Keratinocyte (primary cell): ENCODE measurements around the gene FAM156B. TPM values are rescaled to one million over a fixed set of nuclear protein-coding genes. Genes with fewer than 3 reads are reported as not detected.
A peak's percentile ranks its signal among the peaks of the same experiment; 100 is the strongest.

ENCODE experiments used
- DNase-seq: peaks from one replicate; pipeline ENCODE4 v3.0.0-alpha.2; 2011; ENCODE audit warnings: low read depth, missing footprints, low spot score
- FAIRE-seq: peaks from 2 replicates; lab custom pipeline; 2011; peaks lifted over from hg19 to GRCh38; lab: Jason Lieb, UNC
- H2AFZ ChIP-seq: 2 replicates; pipeline ENCODE4 v1.6.0; 2012; ENCODE audit warnings: low read length, control low read depth, inconsistent platforms; ENCODE audit not compliant: control insufficient read depth
- H3K27ac ChIP-seq: 2 replicates; pipeline ENCODE4 v1.5.1; 2011; ENCODE audit warnings: low read length; ENCODE audit not compliant: control insufficient read depth, insufficient read depth
- H3K27me3 ChIP-seq: 3 replicates; pipeline ENCODE4 v1.6.0; 2011; ENCODE audit warnings: low read length; ENCODE audit not compliant: control insufficient read depth, insufficient read depth; ENCODE audit errors: extremely low read depth
- H3K36me3 ChIP-seq, 2 experiments: 2 replicates in 1 of 2; 3 replicates in 1 of 2; pipeline ENCODE4 v1.5.1; 2011; ENCODE audit warnings: low read length in 2 of 2, mild to moderate bottlenecking in 1 of 2; ENCODE audit not compliant: control insufficient read depth in 2 of 2, insufficient read depth in 2 of 2; ENCODE audit errors: extremely low read depth in 1 of 2
- H3K4me1 ChIP-seq: 3 replicates; pipeline ENCODE4 v1.5.1; 2011; ENCODE audit warnings: low read length; ENCODE audit not compliant: control insufficient read depth, insufficient read depth; ENCODE audit errors: extremely low read depth
- H3K4me2 ChIP-seq: 3 replicates; pipeline ENCODE4 v1.6.0; 2011; ENCODE audit warnings: low read depth, low read length; ENCODE audit not compliant: control insufficient read depth, insufficient read depth; ENCODE audit errors: extremely low read depth
- H3K4me3 ChIP-seq, 3 experiments: fragments of 200-600 bp in 1 of 3; sonication (generic) in 1 of 3; 2 replicates in 2 of 3; 3 replicates in 1 of 3; pipeline ENCODE4 v1.5.1; 2011 to 2016; ENCODE audit warnings: low read length in 3 of 3, mild to moderate bottlenecking in 3 of 3, control low read depth in 2 of 3, inconsistent platforms in 1 of 3, low read depth in 1 of 3, mixed read lengths in 1 of 3, mixed run types in 1 of 3, moderate library complexity in 1 of 3; ENCODE audit not compliant: control insufficient read depth in 2 of 3, insufficient read depth in 2 of 3; ENCODE audit errors: extremely low read depth in 1 of 3
- H3K79me2 ChIP-seq: 2 replicates; pipeline ENCODE4 v1.6.0; 2012; ENCODE audit warnings: low read length; ENCODE audit not compliant: control insufficient read depth, insufficient read depth
- H3K9ac ChIP-seq: 3 replicates; pipeline ENCODE4 v1.6.0; 2011; ENCODE audit warnings: low read length; ENCODE audit not compliant: control insufficient read depth, insufficient read depth; ENCODE audit errors: extremely low read depth
- H3K9me1 ChIP-seq: 3 replicates; pipeline ENCODE4 v1.6.0; 2011; ENCODE audit warnings: low read length; ENCODE audit not compliant: control insufficient read depth, insufficient read depth; ENCODE audit errors: extremely low read depth
- H3K9me3 ChIP-seq: 2 replicates; pipeline ENCODE4 v1.5.1; 2012; ENCODE audit warnings: low read depth, low read length; ENCODE audit not compliant: control insufficient read depth
- H4K20me1 ChIP-seq: 3 replicates; pipeline ENCODE4 v1.6.0; 2011; ENCODE audit warnings: low read length; ENCODE audit not compliant: control insufficient read depth, insufficient read depth; ENCODE audit errors: extremely low read depth
- CTCF ChIP-seq, 3 experiments: IDR thresholded peaks in 1 of 3; conservative IDR thresholded peaks in 1 of 3; optimal IDR thresholded peaks in 1 of 3; 2 replicates in 2 of 3; 3 replicates in 1 of 3; pipeline versions ENCODE3 to v1.5.1; 2011; ENCODE audit warnings: low read length in 3 of 3, mild to moderate bottlenecking in 3 of 3, moderate library complexity in 2 of 3, control low read depth in 1 of 3, inconsistent platforms in 1 of 3; ENCODE audit not compliant: insufficient read depth in 2 of 3; ENCODE audit errors: extremely low read depth in 1 of 3
- EZH2 ChIP-seq: IDR thresholded peaks from one replicate; pipeline ENCODE4 v1.6.1; 2012; ENCODE audit warnings: inconsistent platforms, mild to moderate bottlenecking, low read length, moderate library complexity
- dilution Hi-C: fragments of 300-500 bp; cut with MboI; formaldehyde crosslinking; loops from one replicate; pipeline ENCODE4 v1.7.0; 2020; ENCODE audit warnings: low sequenced_read_pairs; ENCODE audit not compliant: extremely low pct_ligation_motif_present
- polyA plus RNA-seq, 5 experiments: library from polyadenylated mRNA; depleted of rRNA in 3 of 5; stranded (reverse) in 3 of 5; stranded (forward) in 1 of 5; unstranded in 1 of 5; fragments of >200 nt; gene quantifications; 1 replicate in 1 of 5; 2 replicates in 3 of 5; 3 replicates in 1 of 5; pipeline versions ENCODE4 v1.2.1 to v1.2.3, GENCODE V29; 2011 to 2012; ENCODE audit warnings: missing spikeins in 2 of 5, low read depth in 1 of 5, low replicate concordance in 1 of 5

The FAM156B gene
- polyA plus RNA-seq, 1 donor (not counting 4 experiments of a cell fraction or from before 2014, with no cell fraction given), result 12.0 TPM

- no peak overlapping the region for H3K9ac ChIP-seq
- no peaks in the 10 kb centered on the region for H3K36me3 ChIP-seq
- H4K20me1 ChIP-seq, result no peaks in the 10 kb centered on the region
- H3K79me2 ChIP-seq, result no peaks in the 10 kb centered on the region
- DNase-seq (no peak), FAIRE-seq (no peak)
- no peak overlapping the region for H3K4me2 ChIP-seq
- H3K9me1 ChIP-seq, result no peaks in the 10 kb centered on the region
- peaks cover 7% of the 10 kb centered on the region for H3K4me1 ChIP-seq
- no peak overlapping the region for H3K4me3 ChIP-seq
- H2AFZ ChIP-seq, result no peak overlapping the region
- no peak overlapping the region for H3K27ac ChIP-seq
- no peak for TF ChIP-seq EZH2
- no peaks in the 10 kb centered on the region for H3K9me3 ChIP-seq
- H3K27me3 ChIP-seq, result no peaks in the 10 kb centered on the region
- dilution Hi-C loops, result no loop called here
Observed at GRCh38 chrX:52933213-52933612, 36.1 kb downstream of the FAM156B start.

DNA sequence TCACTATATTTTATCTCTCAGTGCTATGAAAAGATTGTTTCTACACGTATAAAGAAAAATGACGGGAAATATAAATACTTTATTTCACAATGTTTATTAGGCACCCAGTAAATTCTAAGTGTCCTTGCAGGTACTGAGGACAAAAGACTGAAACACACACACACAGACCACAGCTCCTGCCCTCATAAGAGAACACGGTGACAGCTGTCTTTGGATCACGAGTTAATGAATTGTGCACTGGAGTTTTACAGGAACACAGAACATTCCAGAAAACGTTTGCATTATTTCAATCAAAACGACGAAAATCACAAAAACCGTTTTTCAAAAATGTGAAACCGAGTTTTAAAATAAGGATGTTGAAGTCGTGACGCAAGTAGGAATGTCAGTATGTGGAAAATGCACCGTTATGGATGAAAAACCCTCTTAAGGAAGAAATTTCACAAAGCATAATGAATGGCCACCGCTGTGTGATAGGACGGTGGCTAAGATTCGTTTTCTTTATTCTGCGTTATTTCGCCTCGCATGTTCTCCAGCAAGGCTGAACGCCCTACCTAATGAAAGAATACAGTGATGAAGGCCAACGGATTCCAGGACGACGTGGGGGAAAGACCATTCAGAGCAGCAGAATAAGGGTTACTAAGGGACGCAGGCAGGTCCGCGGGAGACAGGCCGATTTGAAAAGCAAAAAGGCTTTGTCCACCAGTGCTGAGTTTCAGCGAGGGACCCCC lies 37.0 kb downstream of the FAM156B start:
- Histone ChIP-seq H3K4me3 (peak overlapping the region; percentile 52 to 86 (median 85)), H3K9me3 (no peaks in the 10 kb centered on the region), H3K79me2 (no peaks in the 10 kb centered on the region), H3K27me3 (no peaks in the 10 kb centered on the region), H3K9ac (peak overlapping the region; percentile 85), H3K4me1 (peaks cover 7% of the 10 kb centered on the region), H2AFZ (peak overlapping the region; percentile 83), H3K9me1 (no peaks in the 10 kb centered on the region), H4K20me1 (no peaks in the 10 kb centered on the region), H3K36me3 (no peaks in the 10 kb centered on the region), H3K4me2 (peak overlapping the region; percentile 97), H3K27ac (peak overlapping the region; percentile 92)
- no peak for FAIRE-seq
- dilution Hi-C loops, result no loop called here
- no peak for TF ChIP-seq CTCF (optimal IDR thresholded peaks at IDR 0.05 in 1 of 3, IDR thresholded peaks at IDR 0.05 in 1 of 3, conservative IDR thresholded peaks at IDR 0.05 in 1 of 3; ENCODE audit: extremely low read depth in 1 of 3, insufficient read depth in 2 of 3, low read length in 3 of 3)
- no peak for TF ChIP-seq EZH2
- no peak for DNase-seq
